Activated CD8-positive, alpha-beta memory T cell treated with anti-CD3 and anti-CD28 coated beads for 1 hour (primary cell): ENCODE measurements around the gene ARPIN.

Source experiments
- DNase-seq, 2 donors: peaks; one replicate each; pipeline ENCODE4 v3.0.0-alpha.2; 2020; ENCODE audit warnings: low read depth in 1 of 2; ENCODE audit errors: extremely low read depth in 1 of 2

ARPIN gene

DNA sequence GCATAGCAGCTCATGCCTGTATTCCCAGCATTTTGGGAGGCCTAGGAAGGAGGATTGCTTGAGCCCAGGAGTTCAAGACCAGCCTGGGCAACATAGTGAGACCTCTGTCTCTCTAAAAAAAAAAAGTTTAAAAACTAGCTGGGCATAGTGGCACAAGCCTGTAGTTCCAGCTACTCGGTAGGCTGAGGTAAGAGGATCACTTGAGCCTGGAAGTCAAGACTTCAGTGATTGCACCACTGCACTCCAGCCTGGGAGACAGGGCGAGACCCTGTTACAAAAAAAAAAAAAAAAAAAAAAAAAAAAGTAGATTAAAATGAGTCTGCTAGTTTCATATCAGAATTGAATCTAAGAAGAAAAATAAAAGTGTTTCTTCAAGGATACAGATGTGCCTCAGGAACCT lies 65.7 kb downstream of the ARPIN start:
- DNase-seq, result no peak

DNA sequence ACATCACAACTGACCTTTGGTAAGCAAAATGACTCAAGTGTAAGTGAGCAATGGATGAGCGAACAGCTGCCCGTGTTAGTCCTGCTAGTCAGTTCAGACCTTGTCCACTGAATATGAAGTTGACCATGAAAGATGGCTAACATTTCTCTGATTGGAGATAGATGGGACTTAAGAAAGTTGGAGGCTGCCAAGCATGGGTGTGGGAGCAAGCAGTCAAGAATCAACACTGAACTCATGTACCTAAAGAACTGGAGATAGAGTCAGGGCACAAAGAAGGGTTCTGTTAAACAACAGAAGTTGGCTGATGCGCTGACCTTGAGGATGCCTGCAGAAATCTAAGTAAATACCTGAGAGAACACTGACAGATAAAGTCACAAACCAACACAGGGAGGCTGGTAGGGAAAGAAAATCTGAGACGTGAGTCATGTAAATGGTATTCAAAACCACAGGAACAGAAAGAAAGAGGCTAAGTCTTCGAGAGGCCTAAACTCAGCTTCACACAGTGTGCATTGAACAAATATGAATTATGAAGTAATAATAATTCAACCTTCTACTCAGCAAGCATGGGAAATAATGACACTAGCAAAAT lies 67.4 kb downstream of the ARPIN start:
- no peak for DNase-seq
